Caco-2 (cell line): ENCODE results near the gene RUFY2. TPM values are rescaled to one million over a fixed set of nuclear protein-coding genes. Genes with fewer than 3 reads are reported as not detected.
A peak's percentile ranks its signal among the peaks of the same experiment; 100 is the strongest.

Source experiments
- BruUV-seq: library from RNA; stranded (reverse); fragments of 400-500 nt; replicated peaks from 2 replicates; lab custom pipeline; 2021; lab: Mats Ljungman, UMichigan
- CTCF ChIA-PET: fragments of 300-600 bp; sonication (Branson Sonifier 250); formaldehyde crosslinking; loops from one replicate; lab custom pipeline; 2022; ENCODE audit warnings: antibody characterized with exemption; lab: Charles Lee
- POLR2A ChIA-PET: fragments of 300-600 bp; sonication (Branson Sonifier 250); formaldehyde crosslinking; loops from one replicate; lab custom pipeline; 2022; ENCODE audit warnings: antibody characterized with exemption; lab: Charles Lee
- DNase-seq, 2 experiments: peaks; one replicate each; pipeline versions ENCODE4 v3.0.0 to v3.0.0-alpha.2; 2020 to 2022
- H3K27me3 ChIP-seq: replicated peaks from 2 replicates; pipeline ENCODE4 v1.6.0; 2011; ENCODE audit warnings: low read length; ENCODE audit not compliant: control insufficient read depth, insufficient read depth
- H3K36me3 ChIP-seq: 2 replicates; pipeline ENCODE4 v1.5.1; 2011; ENCODE audit warnings: low read length; ENCODE audit not compliant: control insufficient read depth, insufficient read depth
- H3K4me1 ChIP-seq: fragments of 250-450 bp; sonication (Bioruptor Pico); 2 replicates; pipeline ENCODE4 v1.5.1; 2020; ENCODE audit warnings: mild to moderate bottlenecking
- H3K4me3 ChIP-seq: 2 replicates; pipeline ENCODE4 v1.5.1; 2011; ENCODE audit warnings: low read depth, mild to moderate bottlenecking, control low read depth, low read length
- H3K9me3 ChIP-seq: fragments of 250-450 bp; sonication (Bioruptor Pico); 2 replicates; pipeline ENCODE4 v1.5.1; 2020; ENCODE audit warnings: mild to moderate bottlenecking, moderate library complexity
- H3K27ac Mint-ChIP-seq: one replicate; pipeline ENCODE4 v1.8.0; 2022; ENCODE audit warnings: mixed read lengths; ENCODE audit not compliant: unreplicated experiment
- H3K27me3 Mint-ChIP-seq: one replicate; pipeline ENCODE4 v1.8.0; 2022; ENCODE audit warnings: mixed read lengths; ENCODE audit not compliant: insufficient read depth, unreplicated experiment
- H3K36me3 Mint-ChIP-seq: one replicate; pipeline ENCODE4 v1.8.0; 2022; ENCODE audit warnings: mild to moderate bottlenecking, mixed read lengths; ENCODE audit not compliant: insufficient read depth, unreplicated experiment
- H3K4me1 Mint-ChIP-seq: one replicate; pipeline ENCODE4 v1.8.0; 2022; ENCODE audit warnings: low read depth, mixed read lengths; ENCODE audit not compliant: unreplicated experiment
- H3K4me3 Mint-ChIP-seq: one replicate; pipeline ENCODE4 v1.8.0; 2022; ENCODE audit warnings: mild to moderate bottlenecking, moderate library complexity, mixed read lengths; ENCODE audit not compliant: unreplicated experiment
- H3K9me3 Mint-ChIP-seq: one replicate; pipeline ENCODE4 v1.8.0; 2022; ENCODE audit warnings: mixed read lengths; ENCODE audit not compliant: unreplicated experiment
- CTCF ChIP-seq, 2 experiments: fragments of 200-600 bp in 1 of 2; IDR thresholded peaks; 1 replicate in 1 of 2; 2 replicates in 1 of 2; pipeline versions ENCODE4 v1.5.1 to v1.8.0; 2011 to 2022; ENCODE audit warnings: antibody characterized with exemption in 1 of 2, control low read depth in 1 of 2, inconsistent platforms in 1 of 2, low read depth in 1 of 2, low read length in 1 of 2, mild to moderate bottlenecking in 1 of 2, moderate library complexity in 1 of 2; ENCODE audit not compliant: insufficient read depth in 1 of 2, severe bottlenecking in 1 of 2, unreplicated experiment in 1 of 2
- intact Hi-C: fragments of 100-400 bp; cut with micrococcal nuclease; formaldehyde crosslinking; loops from one replicate; pipeline ENCODE4 v1.10.0; 2022; ENCODE audit not compliant: unreplicated experiment
- total RNA-seq: library from RNA; stranded (reverse); gene quantifications from 2 replicates; pipeline ENCODE4 v1.2.3, GENCODE V29; 2022

The RUFY2 gene
- total RNA-seq, 1 experiment from 2014 or later, result 44.0 TPM

- Mint-ChIP-seq H3K27ac (no peak overlapping the region), H3K4me1 (peaks cover 2% of the 10 kb centered on the region), H3K4me3 (no peak overlapping the region), H3K9me3 (no peaks in the 10 kb centered on the region), H3K36me3 (peaks cover 90% of the 10 kb centered on the region), H3K27me3 (no peaks in the 10 kb centered on the region)
- Histone ChIP-seq H3K4me3 (no peak overlapping the region), H3K36me3 (peaks cover 6% of the 10 kb centered on the region), H3K9me3 (no peaks in the 10 kb centered on the region), H3K27me3 (no peaks in the 10 kb centered on the region), H3K4me1 (no peaks in the 10 kb centered on the region)
- DNase-seq, result no peak
- no TSS peak for BruUV-seq
- intact Hi-C loops, result no loop called here
- POLR2A ChIA-PET, result no interaction called here
- TF ChIP-seq CTCF (IDR thresholded peaks at IDR 0.05; ENCODE audit: insufficient read depth in 1 of 2, low read depth in 1 of 2, low read length in 1 of 2, severe bottlenecking in 1 of 2, unreplicated experiment in 1 of 2), result no peak
- CTCF ChIA-PET, result interaction anchor here (0.6 to 3.7 kb wide), 9 partner anchors 50 to 611 kb away, joined by 3 to 35 read pairs (median 3); partner anchors contain the start of gene STOX1
Observed at GRCh38 chr10:68346774-68347173, 60.3 kb downstream of the RUFY2 start.

- no peaks in the 10 kb centered on the region for H3K9me3 ChIP-seq
- Mint-ChIP-seq H3K36me3 (peaks cover 92% of the 10 kb centered on the region), H3K4me3 (no peak overlapping the region), H3K27me3 (no peaks in the 10 kb centered on the region), H3K4me1 (peaks cover 6% of the 10 kb centered on the region), H3K9me3 (no peaks in the 10 kb centered on the region), H3K27ac (peak overlapping the region; percentile 23)
- no peaks in the 10 kb centered on the region for H3K27me3 ChIP-seq
- DNase-seq, result no peak
- ChIA-PET CTCF (interaction anchor here (1.6 kb wide), 1 partner anchor 133 kb away, joined by 4 read pairs; no protein-coding TSS in a partner anchor), POLR2A (interaction anchor here (0.9 to 1.5 kb wide), 3 partner anchors 13 to 376 kb away, joined by 3 to 4 read pairs (median 4); partner anchors contain the start of genes HNRNPH3 and PBLD)
- peaks cover 6% of the 10 kb centered on the region for H3K36me3 ChIP-seq
- no TSS peak for BruUV-seq
- no peak overlapping the region for H3K4me3 ChIP-seq
- TF ChIP-seq CTCF (IDR thresholded peaks at IDR 0.05; ENCODE audit: insufficient read depth in 1 of 2, low read depth in 1 of 2, low read length in 1 of 2, severe bottlenecking in 1 of 2, unreplicated experiment in 1 of 2), result no peak
- intact Hi-C loops, result no loop called here
- H3K4me1 ChIP-seq, result no peaks in the 10 kb centered on the region
Observed at GRCh38 chr10:68345621-68346020, 61.5 kb downstream of the RUFY2 start.

GRCh38 chr10:68342909-68343516 lies 64.1 kb downstream of the RUFY2 start:
- Histone ChIP-seq H3K9me3 (no peaks in the 10 kb centered on the region), H3K36me3 (peaks cover 12% of the 10 kb centered on the region), H3K27me3 (no peaks in the 10 kb centered on the region), H3K4me1 (no peaks in the 10 kb centered on the region), H3K4me3 (no peak overlapping the region)
- CTCF ChIA-PET, result no interaction called here
- H3K27me3 Mint-ChIP-seq, result no peaks in the 10 kb centered on the region
- H3K27ac Mint-ChIP-seq, result no peak overlapping the region
- H3K9me3 Mint-ChIP-seq, result no peaks in the 10 kb centered on the region
- peaks cover 14% of the 10 kb centered on the region for H3K4me1 Mint-ChIP-seq
- POLR2A ChIA-PET, result interaction anchor here (0.5 kb wide), 1 partner anchor 85 kb away, joined by 4 read pairs; no protein-coding TSS in a partner anchor
- DNase-seq, result no peak
- H3K36me3 Mint-ChIP-seq, result peaks cover 98% of the 10 kb centered on the region
- TF ChIP-seq CTCF (IDR thresholded peaks at IDR 0.05; ENCODE audit: insufficient read depth in 1 of 2, low read depth in 1 of 2, low read length in 1 of 2, severe bottlenecking in 1 of 2, unreplicated experiment in 1 of 2), result no peak
- H3K4me3 Mint-ChIP-seq, result no peak overlapping the region
- intact Hi-C loops, result no loop called here
- BruUV-seq, result no TSS peak
